Neuronal stem cell (in vitro differentiated cells): ENCODE data around the gene NSUN6.

Experiments used
- DNase-seq: peaks from one replicate; pipeline ENCODE4 v3.0.0-alpha.2; 2013; ENCODE audit warnings: low spot score
- H2AFZ ChIP-seq: one replicate; pipeline ENCODE4 v1.6.1; 2013; ENCODE audit warnings: mild to moderate bottlenecking, low read length, inconsistent platforms
- H2AK5ac ChIP-seq: 2 replicates; pipeline ENCODE4 v1.6.1; 2013; ENCODE audit warnings: low read depth, mild to moderate bottlenecking, inconsistent platforms, low read length, moderate library complexity, mixed read lengths
- H2BK120ac ChIP-seq: 2 replicates; pipeline ENCODE4 v1.6.1; 2013; ENCODE audit warnings: low read depth, mild to moderate bottlenecking, inconsistent platforms, low read length, moderate library complexity, mixed read lengths
- H2BK12ac ChIP-seq: one replicate; pipeline ENCODE4 v1.6.1; 2013; ENCODE audit warnings: low read length, inconsistent platforms
- H2BK15ac ChIP-seq: 2 replicates; pipeline ENCODE4 v1.6.1; 2013; ENCODE audit warnings: mild to moderate bottlenecking, low read length, inconsistent platforms, mixed read lengths
- H2BK5ac ChIP-seq: one replicate; pipeline ENCODE4 v1.6.1; 2013; ENCODE audit warnings: inconsistent platforms, mild to moderate bottlenecking, low read length, moderate library complexity
- H3K14ac ChIP-seq: one replicate; pipeline ENCODE4 v1.6.1; 2013; ENCODE audit warnings: low read length, inconsistent platforms
- H3K18ac ChIP-seq: 2 replicates; pipeline ENCODE4 v1.6.1; 2013; ENCODE audit warnings: low read length, inconsistent platforms
- H3K23ac ChIP-seq: 2 replicates; pipeline ENCODE4 v1.6.1; 2013; ENCODE audit warnings: low read depth, mild to moderate bottlenecking, mixed read lengths, low read length, inconsistent platforms; ENCODE audit not compliant: poor library complexity
- H3K27ac ChIP-seq: replicated peaks from 3 replicates; pipeline ENCODE4 v1.5.1; 2013; ENCODE audit warnings: low read length, inconsistent platforms
- H3K27me3 ChIP-seq, 3 experiments: 2 replicates each; pipeline ENCODE4 v1.6.1; 2013; ENCODE audit warnings: low read length in 3 of 3, mild to moderate bottlenecking in 2 of 3, inconsistent platforms in 1 of 3, low read depth in 1 of 3, mixed read lengths in 1 of 3, moderate library complexity in 1 of 3; ENCODE audit not compliant: control insufficient read depth in 3 of 3, insufficient read depth in 3 of 3
- H3K36me3 ChIP-seq, 2 donors: replicated peaks in 1 of 2; 2 replicates each; pipeline ENCODE4 v1.6.1; 2013; ENCODE audit warnings: low read length in 2 of 2; ENCODE audit not compliant: control insufficient read depth in 2 of 2, insufficient read depth in 2 of 2
- H3K4ac ChIP-seq: 2 replicates; pipeline ENCODE4 v1.6.1; 2013; ENCODE audit warnings: inconsistent platforms, mild to moderate bottlenecking, low read length, moderate library complexity
- H3K4me1 ChIP-seq, 2 donors: 1 replicate in 1 of 2; 2 replicates in 1 of 2; pipeline ENCODE4 v1.6.1; 2013; ENCODE audit warnings: low read length in 2 of 2, low read depth in 1 of 2; ENCODE audit not compliant: control insufficient read depth in 2 of 2, insufficient read depth in 1 of 2
- H3K4me2 ChIP-seq: one replicate; pipeline ENCODE4 v1.6.1; 2013; ENCODE audit warnings: mild to moderate bottlenecking, low read length, inconsistent platforms; ENCODE audit not compliant: insufficient read depth, poor library complexity, severe bottlenecking
- H3K4me3 ChIP-seq, 2 donors: 2 replicates each; pipeline ENCODE4 v1.5.1; 2013; ENCODE audit warnings: low read length in 2 of 2, mild to moderate bottlenecking in 2 of 2, inconsistent platforms in 1 of 2, moderate library complexity in 1 of 2
- H3K79me1 ChIP-seq: one replicate; pipeline ENCODE4 v1.6.1; 2013; ENCODE audit warnings: low read depth, mild to moderate bottlenecking, inconsistent platforms, low read length, moderate library complexity
- H3K9ac ChIP-seq: one replicate; pipeline ENCODE4 v1.6.1; 2013; ENCODE audit warnings: mild to moderate bottlenecking, low read depth, low read length, inconsistent platforms; ENCODE audit not compliant: poor library complexity
- H3K9me3 ChIP-seq, 2 donors: replicated peaks in 1 of 2; 2 replicates each; pipeline versions ENCODE3 to v1.6.1; 2013; ENCODE audit warnings: low read length in 2 of 2, mild to moderate bottlenecking in 2 of 2, inconsistent platforms in 1 of 2, low read depth in 1 of 2, mixed read lengths in 1 of 2, moderate library complexity in 1 of 2; ENCODE audit not compliant: control insufficient read depth in 2 of 2, insufficient read depth in 1 of 2
- H4K8ac ChIP-seq: one replicate; pipeline ENCODE4 v1.6.1; 2013; ENCODE audit warnings: low read depth, mild to moderate bottlenecking, inconsistent platforms, low read length, moderate library complexity
- H4K91ac ChIP-seq: one replicate; pipeline ENCODE4 v1.6.1; 2013; ENCODE audit warnings: low read length, low read depth, mild to moderate bottlenecking, inconsistent platforms; ENCODE audit not compliant: poor library complexity
- WGBS, 2 donors: extraction: QIAGEN DNeasy Blood & Tissue Kit; methylation state at CpG; one replicate each; pipeline ENCODE4 v1.1.7; 2013; ENCODE audit warnings: missing lambda C conversion rate in 2 of 2, mixed read lengths in 1 of 2; ENCODE audit not compliant: insufficient read length in 2 of 2, insufficient replicate concordance in 1 of 2; ENCODE audit errors: extremely low coverage in 2 of 2; 5-methylcytosine and 5-hydroxymethylcytosine counted together

The NSUN6 gene

GRCh38 chr10:18514537-18514936 lies 136.8 kb downstream of the NSUN6 start:
- Histone ChIP-seq H2BK12ac (no peak overlapping the region), H3K4me1 (no peaks in the 10 kb centered on the region), H2BK15ac (no peak overlapping the region), H3K4me2 (no peak overlapping the region), H3K36me3 (no peaks in the 10 kb centered on the region), H3K4ac (no peak overlapping the region), H4K8ac (no peak overlapping the region), H2AFZ (no peak overlapping the region), H3K27me3 (no peaks in the 10 kb centered on the region), H3K4me3 (no peak overlapping the region), H3K27ac (no peak overlapping the region), H3K23ac (no peak overlapping the region), H3K9me3 (no peaks in the 10 kb centered on the region), H2AK5ac (no peak overlapping the region), H2BK5ac (no peak overlapping the region), H3K9ac (no peak overlapping the region), H4K91ac (no peak overlapping the region), H3K14ac (no peak overlapping the region), H2BK120ac (no peak overlapping the region), H3K79me1 (no peaks in the 10 kb centered on the region), H3K18ac (no peak overlapping the region)
- no peak for DNase-seq

DNA sequence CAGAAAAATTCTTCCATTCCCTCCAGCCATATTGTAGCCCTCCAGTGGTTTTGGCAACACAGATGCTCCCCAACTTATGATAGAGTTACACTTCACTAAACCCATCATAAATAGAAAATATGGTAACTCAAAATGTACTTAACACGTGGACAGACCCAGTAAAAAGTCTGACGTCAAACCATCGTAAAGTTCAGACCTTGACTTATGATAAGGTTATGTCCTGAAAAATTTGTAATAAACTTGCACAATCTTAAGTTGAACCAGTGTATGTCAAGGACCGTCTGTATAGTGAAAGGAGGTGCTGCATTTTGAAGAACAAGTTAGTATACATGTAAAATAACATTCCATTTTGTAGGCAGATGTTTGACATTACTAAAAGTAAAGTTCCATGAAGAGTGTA lies 142.8 kb downstream of the NSUN6 start:
- Histone ChIP-seq H3K4me3 (no peak overlapping the region), H2BK120ac (no peak overlapping the region), H4K8ac (no peak overlapping the region), H3K9ac (no peak overlapping the region), H4K91ac (no peak overlapping the region), H3K18ac (no peak overlapping the region), H2AK5ac (no peak overlapping the region), H3K23ac (no peak overlapping the region), H2BK5ac (no peak overlapping the region), H3K4me1 (no peaks in the 10 kb centered on the region), H3K14ac (no peak overlapping the region), H2BK15ac (no peak overlapping the region), H2AFZ (no peak overlapping the region), H3K36me3 (no peaks in the 10 kb centered on the region), H3K27me3 (no peaks in the 10 kb centered on the region), H3K79me1 (no peaks in the 10 kb centered on the region), H3K9me3 (no peaks in the 10 kb centered on the region), H3K4ac (no peak overlapping the region), H2BK12ac (no peak overlapping the region), H3K27ac (no peak overlapping the region), H3K4me2 (no peak overlapping the region)
- DNase-seq, result no peak
- whole genome bisulfite sequencing, 2 donors, result no CpG with 5 or more reads among the region's 4 CpGs

DNA sequence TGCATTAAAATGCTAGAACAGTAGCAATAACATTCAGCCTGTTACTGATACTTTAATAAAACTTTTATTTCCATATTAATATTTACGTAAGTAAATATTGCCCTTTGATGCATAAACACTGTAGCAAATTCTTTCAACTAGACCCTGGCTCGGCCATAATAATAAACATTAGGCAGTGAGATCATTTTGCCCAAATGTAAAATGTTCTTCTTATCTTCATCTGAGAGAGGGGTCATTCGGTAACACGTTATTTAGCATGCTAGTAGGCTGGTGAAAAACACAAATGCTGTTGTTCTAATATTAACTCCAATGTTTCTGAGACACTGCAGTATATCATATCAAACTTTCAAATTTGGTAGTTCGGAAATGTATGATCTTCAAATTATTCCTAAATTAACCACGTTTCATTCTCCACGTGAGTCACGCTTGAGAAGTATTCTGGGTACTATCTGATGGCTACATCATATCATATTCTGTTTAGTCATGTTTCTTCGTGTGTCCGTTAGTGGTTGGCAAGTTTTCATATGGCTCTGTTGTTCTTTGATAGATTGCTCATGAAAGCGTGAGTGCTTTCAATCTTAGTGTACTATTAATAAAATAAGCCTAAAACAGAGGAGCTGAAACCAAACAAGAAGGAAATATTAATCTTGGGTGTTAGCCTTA lies 145.8 kb downstream of the NSUN6 start:
- no peak overlapping the region for H2BK120ac ChIP-seq
- peaks cover 0 to 1% (median 0%) of the 10 kb centered on the region in 3 experiments for H3K27me3 ChIP-seq
- H2BK5ac ChIP-seq, result no peak overlapping the region
- H3K4me1 ChIP-seq, result no peaks in the 10 kb centered on the region
- no peak overlapping the region for H2BK12ac ChIP-seq
- no peak overlapping the region for H3K4me3 ChIP-seq
- no peak overlapping the region for H3K23ac ChIP-seq
- no peak overlapping the region for H3K9ac ChIP-seq
- no peaks in the 10 kb centered on the region for H3K9me3 ChIP-seq
- no peak overlapping the region for H3K4ac ChIP-seq
- H3K79me1 ChIP-seq, result no peaks in the 10 kb centered on the region
- no peak overlapping the region for H2AFZ ChIP-seq
- no peaks in the 10 kb centered on the region for H3K36me3 ChIP-seq
- no peak overlapping the region for H2BK15ac ChIP-seq
- H3K27ac ChIP-seq, result no peak overlapping the region
- no peak overlapping the region for H2AK5ac ChIP-seq
- no peak overlapping the region for H4K91ac ChIP-seq
- no peak overlapping the region for H3K14ac ChIP-seq
- no CpG with 5 or more reads among the region's 11 CpGs for WGBS, 2 donors
- no peak overlapping the region for H3K18ac ChIP-seq
- no peak overlapping the region for H4K8ac ChIP-seq
- DNase-seq, result no peak
- no peak overlapping the region for H3K4me2 ChIP-seq

GRCh38 chr10:18504161-18504560 lies 147.2 kb downstream of the NSUN6 start:
- Histone ChIP-seq H2AK5ac (no peak overlapping the region), H2BK12ac (no peak overlapping the region), H3K18ac (no peak overlapping the region), H2BK120ac (no peak overlapping the region), H3K27me3 (peaks cover 0 to 6% (median 0%) of the 10 kb centered on the region in 3 experiments), H3K9me3 (no peaks in the 10 kb centered on the region), H3K4me2 (no peak overlapping the region), H3K23ac (no peak overlapping the region), H4K8ac (no peak overlapping the region), H2BK15ac (no peak overlapping the region), H2AFZ (no peak overlapping the region), H3K4me3 (no peak overlapping the region), H2BK5ac (no peak overlapping the region), H3K27ac (no peak overlapping the region), H3K14ac (no peak overlapping the region), H3K36me3 (no peaks in the 10 kb centered on the region), H4K91ac (no peak overlapping the region), H3K9ac (no peak overlapping the region), H3K79me1 (no peaks in the 10 kb centered on the region), H3K4ac (no peak overlapping the region), H3K4me1 (no peaks in the 10 kb centered on the region)
- WGBS, 2 donors, result no CpG with 5 or more reads among the region's 5 CpGs
- DNase-seq, result no peak
